GM23338 (cell line): ENCODE results near the gene ANKFN1. TPM values are rescaled to one million over a fixed set of nuclear protein-coding genes. Genes with fewer than 3 reads are reported as not detected.

ENCODE experiments used
- ATAC-seq: fragments of 200-7000 bp; cut with Tn5 transposase; 3 replicates; pipeline ENCODE4 v1.9.1; 2020
- DNase-seq: peaks from one replicate; pipeline ENCODE4 v3.0.0-alpha.2; 2015; ENCODE audit warnings: low spot score
- H2AFZ ChIP-seq: fragments of 200-600 bp; sonication (generic); 2 replicates; pipeline ENCODE4 v1.8.0; 2016; ENCODE audit warnings: antibody characterized with exemption, mild to moderate bottlenecking, moderate library complexity
- H3F3A ChIP-seq: fragments of 200-600 bp; sonication (generic); replicated peaks from 2 replicates; pipeline ENCODE4 v1.8.0; 2017; ENCODE audit warnings: antibody characterized with exemption, mixed run types, low read depth
- H3K27ac ChIP-seq: fragments of 200-600 bp; sonication (generic); 2 replicates; pipeline ENCODE4 v1.6.1; 2016; ENCODE audit warnings: low read depth
- H3K27me3 ChIP-seq: fragments of 200-600 bp; sonication (generic); 2 replicates; pipeline ENCODE4 v1.8.0; 2016; ENCODE audit warnings: mild to moderate bottlenecking, mixed run types, moderate library complexity; ENCODE audit not compliant: insufficient read depth
- H3K36me3 ChIP-seq: fragments of 200-600 bp; sonication (generic); 2 replicates; pipeline ENCODE4 v1.8.0; 2016; ENCODE audit warnings: mild to moderate bottlenecking; ENCODE audit not compliant: insufficient read depth
- H3K4me1 ChIP-seq: fragments of 200-600 bp; sonication (generic); 2 replicates; pipeline ENCODE4 v1.8.0; 2016; ENCODE audit warnings: mild to moderate bottlenecking, moderate library complexity; ENCODE audit not compliant: insufficient read depth
- H3K4me2 ChIP-seq: fragments of 200-600 bp; sonication (generic); 2 replicates; pipeline ENCODE4 v1.7.1; 2017; ENCODE audit warnings: mixed run types
- H3K4me3 ChIP-seq: fragments of 200-600 bp; sonication (generic); 2 replicates; pipeline ENCODE4 v1.6.1; 2016; ENCODE audit warnings: mixed run types
- H3K79me2 ChIP-seq: fragments of 200-600 bp; sonication (generic); replicated peaks from 2 replicates; pipeline ENCODE4 v1.8.0; 2017; ENCODE audit warnings: mild to moderate bottlenecking; ENCODE audit not compliant: insufficient read depth
- H3K9me2 ChIP-seq: fragments of 200-600 bp; sonication (generic); 2 replicates; pipeline ENCODE4 v1.8.0; 2017; ENCODE audit not compliant: insufficient read depth
- H4K20me1 ChIP-seq: fragments of 200-600 bp; sonication (generic); replicated peaks from 2 replicates; pipeline ENCODE4 v1.8.0; 2017; ENCODE audit warnings: mild to moderate bottlenecking; ENCODE audit not compliant: insufficient read depth
- H3K27ac Mint-ChIP-seq: 2 replicates; pipeline ENCODE4 v1.8.0; 2020; ENCODE audit warnings: inconsistent platforms, mild to moderate bottlenecking, moderate library complexity, mixed read lengths
- H3K27me3 Mint-ChIP-seq: 3 replicates; pipeline ENCODE4 v1.8.0; 2022; ENCODE audit warnings: low read depth, mild to moderate bottlenecking, moderate library complexity, mixed read lengths, inconsistent platforms; ENCODE audit not compliant: insufficient read depth, poor library complexity
- H3K36me3 Mint-ChIP-seq: 3 replicates; pipeline ENCODE4 v1.8.0; 2021; ENCODE audit warnings: low read depth, mild to moderate bottlenecking, inconsistent platforms, moderate library complexity, mixed read lengths
- H3K4me1 Mint-ChIP-seq: 3 replicates; pipeline ENCODE4 v1.8.0; 2020; ENCODE audit warnings: mild to moderate bottlenecking, inconsistent platforms, mixed read lengths
- H3K4me3 Mint-ChIP-seq: 3 replicates; pipeline ENCODE4 v1.8.0; 2021; ENCODE audit warnings: moderate library complexity, mild to moderate bottlenecking, inconsistent platforms, mixed read lengths
- H3K9me3 Mint-ChIP-seq: 3 replicates; pipeline ENCODE4 v1.8.0; 2020; ENCODE audit warnings: moderate library complexity, mild to moderate bottlenecking, inconsistent platforms, mixed read lengths
- CREB1 ChIP-seq: fragments of 250-450 bp; sonication (Bioruptor Pico); IDR thresholded peaks from 2 replicates; pipeline ENCODE4 v1.5.0; 2020; ENCODE audit warnings: low read depth, mild to moderate bottlenecking, moderate library complexity
- EZH2phosphoT487 ChIP-seq: fragments of 200-600 bp; sonication (generic); IDR thresholded peaks from one replicate; pipeline ENCODE4 v1.8.1; 2018; ENCODE audit warnings: antibody characterized with exemption; ENCODE audit not compliant: unreplicated experiment
- NANOG ChIP-seq: IDR thresholded peaks from 2 replicates; pipeline ENCODE4 v1.6.1; 2016; ENCODE audit warnings: antibody characterized with exemption, borderline replicate concordance
- STAT1 ChIP-seq: IDR thresholded peaks from one replicate; pipeline ENCODE4 v1.6.1; 2016; ENCODE audit warnings: antibody characterized with exemption; ENCODE audit not compliant: unreplicated experiment
- ZNF114 ChIP-seq: fragments of 250-450 bp; sonication (Bioruptor Pico); IDR thresholded peaks from 2 replicates; pipeline ENCODE4 v1.5.0; 2020; ENCODE audit warnings: mild to moderate bottlenecking, moderate library complexity
- ZNF331 ChIP-seq: fragments of 250-450 bp; sonication (Bioruptor Pico); IDR thresholded peaks from 2 replicates; pipeline ENCODE4 v1.5.0; 2020; ENCODE audit warnings: low read depth, mild to moderate bottlenecking, moderate library complexity
- polyA plus RNA-seq: library from polyadenylated mRNA; unstranded; fragments of >200 nt; fragmentation: Nextera tagmentation; extraction: Ambion mirVana; gene quantifications from 2 replicates; pipeline ENCODE4 v1.2.1, GENCODE V29; 2016
- total RNA-seq: library from RNA; depleted of rRNA; stranded (reverse); fragments of >200 nt; shearing (Covaris generic); gene quantifications from 2 replicates; pipeline ENCODE4 v1.2.3, GENCODE V29; 2014
- TF ChIP-seq, protein P1 (sequence below): IDR thresholded peaks from one replicate; pipeline ENCODE4 v1.6.1; 2018; ENCODE audit warnings: antibody characterized with exemption; ENCODE audit not compliant: unreplicated experiment
- TF ChIP-seq, protein P2 (sequence below), 2 experiments: fragments of 200-600 bp in 1 of 2; sonication (generic) in 1 of 2; conservative IDR thresholded peaks; 2 replicates each; pipeline versions ENCODE4 v1.5.1 to v1.6.1; 2016 to 2017; ENCODE audit warnings: antibody characterized with exemption in 2 of 2, low read depth in 2 of 2, mild to moderate bottlenecking in 2 of 2, moderate library complexity in 1 of 2
- TF ChIP-seq, protein P3 (sequence below): IDR thresholded peaks from 2 replicates; pipeline ENCODE4 v1.6.1; 2016; ENCODE audit warnings: antibody characterized with exemption

ANKFN1 gene
- total and polyA plus RNA-seq, 2 experiments from 2014 or later, result not detected

DNA sequence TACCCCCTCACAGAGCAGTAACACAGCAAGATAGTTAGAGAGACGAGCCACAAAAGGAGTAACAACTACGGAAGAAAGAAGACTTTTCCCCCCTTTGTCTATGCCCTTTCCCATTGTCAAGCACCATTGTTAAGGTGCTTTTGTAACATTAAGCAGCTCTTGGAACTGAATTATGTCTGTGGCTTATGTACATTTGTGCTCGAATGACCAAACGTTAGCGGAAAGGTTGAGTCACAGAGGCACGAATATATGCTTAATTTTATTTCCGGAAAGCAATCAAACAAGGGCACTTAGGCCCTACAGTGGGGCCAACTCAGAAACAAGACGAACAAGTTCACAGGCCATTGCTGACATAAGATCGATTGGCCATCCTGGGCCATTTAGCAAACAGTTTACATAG, 109.5 kb downstream of the ANKFN1 start (continued):
- TF ChIP-seq, protein P1, sequence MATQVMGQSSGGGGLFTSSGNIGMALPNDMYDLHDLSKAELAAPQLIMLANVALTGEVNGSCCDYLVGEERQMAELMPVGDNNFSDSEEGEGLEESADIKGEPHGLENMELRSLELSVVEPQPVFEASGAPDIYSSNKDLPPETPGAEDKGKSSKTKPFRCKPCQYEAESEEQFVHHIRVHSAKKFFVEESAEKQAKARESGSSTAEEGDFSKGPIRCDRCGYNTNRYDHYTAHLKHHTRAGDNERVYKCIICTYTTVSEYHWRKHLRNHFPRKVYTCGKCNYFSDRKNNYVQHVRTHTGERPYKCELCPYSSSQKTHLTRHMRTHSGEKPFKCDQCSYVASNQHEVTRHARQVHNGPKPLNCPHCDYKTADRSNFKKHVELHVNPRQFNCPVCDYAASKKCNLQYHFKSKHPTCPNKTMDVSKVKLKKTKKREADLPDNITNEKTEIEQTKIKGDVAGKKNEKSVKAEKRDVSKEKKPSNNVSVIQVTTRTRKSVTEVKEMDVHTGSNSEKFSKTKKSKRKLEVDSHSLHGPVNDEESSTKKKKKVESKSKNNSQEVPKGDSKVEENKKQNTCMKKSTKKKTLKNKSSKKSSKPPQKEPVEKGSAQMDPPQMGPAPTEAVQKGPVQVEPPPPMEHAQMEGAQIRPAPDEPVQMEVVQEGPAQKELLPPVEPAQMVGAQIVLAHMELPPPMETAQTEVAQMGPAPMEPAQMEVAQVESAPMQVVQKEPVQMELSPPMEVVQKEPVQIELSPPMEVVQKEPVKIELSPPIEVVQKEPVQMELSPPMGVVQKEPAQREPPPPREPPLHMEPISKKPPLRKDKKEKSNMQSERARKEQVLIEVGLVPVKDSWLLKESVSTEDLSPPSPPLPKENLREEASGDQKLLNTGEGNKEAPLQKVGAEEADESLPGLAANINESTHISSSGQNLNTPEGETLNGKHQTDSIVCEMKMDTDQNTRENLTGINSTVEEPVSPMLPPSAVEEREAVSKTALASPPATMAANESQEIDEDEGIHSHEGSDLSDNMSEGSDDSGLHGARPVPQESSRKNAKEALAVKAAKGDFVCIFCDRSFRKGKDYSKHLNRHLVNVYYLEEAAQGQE, result no peak
- TF ChIP-seq ZNF331 (CRISPR knock-in tag) (no peak), CREB1 (CRISPR knock-in tag) (no peak)
- TF ChIP-seq, protein P2, sequence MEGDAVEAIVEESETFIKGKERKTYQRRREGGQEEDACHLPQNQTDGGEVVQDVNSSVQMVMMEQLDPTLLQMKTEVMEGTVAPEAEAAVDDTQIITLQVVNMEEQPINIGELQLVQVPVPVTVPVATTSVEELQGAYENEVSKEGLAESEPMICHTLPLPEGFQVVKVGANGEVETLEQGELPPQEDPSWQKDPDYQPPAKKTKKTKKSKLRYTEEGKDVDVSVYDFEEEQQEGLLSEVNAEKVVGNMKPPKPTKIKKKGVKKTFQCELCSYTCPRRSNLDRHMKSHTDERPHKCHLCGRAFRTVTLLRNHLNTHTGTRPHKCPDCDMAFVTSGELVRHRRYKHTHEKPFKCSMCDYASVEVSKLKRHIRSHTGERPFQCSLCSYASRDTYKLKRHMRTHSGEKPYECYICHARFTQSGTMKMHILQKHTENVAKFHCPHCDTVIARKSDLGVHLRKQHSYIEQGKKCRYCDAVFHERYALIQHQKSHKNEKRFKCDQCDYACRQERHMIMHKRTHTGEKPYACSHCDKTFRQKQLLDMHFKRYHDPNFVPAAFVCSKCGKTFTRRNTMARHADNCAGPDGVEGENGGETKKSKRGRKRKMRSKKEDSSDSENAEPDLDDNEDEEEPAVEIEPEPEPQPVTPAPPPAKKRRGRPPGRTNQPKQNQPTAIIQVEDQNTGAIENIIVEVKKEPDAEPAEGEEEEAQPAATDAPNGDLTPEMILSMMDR (conservative IDR thresholded peaks at IDR 0.05; ENCODE audit: low read depth in 2 of 2), result no peak

DNA sequence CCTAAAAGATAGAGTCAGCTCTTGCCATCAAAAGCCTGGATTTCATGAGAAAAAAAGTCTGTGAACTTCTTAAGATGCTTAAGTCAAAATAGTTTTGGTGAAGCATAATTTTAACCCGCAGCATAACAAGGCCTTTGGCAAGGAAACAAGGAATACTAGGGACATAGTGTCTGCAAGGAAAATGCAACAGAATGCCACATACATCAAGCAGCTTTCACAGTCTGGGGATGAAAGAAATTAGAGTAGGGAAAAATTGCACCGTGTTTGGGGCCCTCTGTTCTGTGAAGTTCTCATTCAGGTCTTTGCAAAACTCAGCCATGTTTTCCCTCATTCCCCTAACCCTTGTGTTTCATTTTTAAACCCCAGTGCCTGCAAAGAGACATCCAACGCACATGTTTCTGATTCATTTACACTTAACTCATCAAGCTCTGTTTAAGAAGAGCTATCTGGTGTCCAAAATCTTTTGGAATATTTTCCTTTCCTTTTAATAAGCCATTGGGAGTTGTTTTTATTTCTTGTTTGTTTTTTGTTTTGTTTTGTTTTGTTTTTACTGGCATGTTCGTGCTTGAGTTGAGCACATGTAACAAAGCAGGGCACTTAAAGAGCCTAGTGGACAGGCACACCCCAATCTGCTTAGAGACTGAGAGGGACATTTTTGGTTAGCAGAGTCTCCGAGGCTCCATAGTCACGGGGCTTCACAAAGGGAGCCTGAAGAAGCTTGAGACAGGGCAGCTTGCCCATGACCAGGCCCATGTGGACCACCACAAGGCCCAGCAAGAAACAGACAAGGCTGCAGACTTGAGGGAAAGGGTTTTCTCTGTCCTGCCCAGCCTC, 116.5 kb downstream of the ANKFN1 start:
- Mint-ChIP-seq H3K27me3 (no peaks in the 10 kb centered on the region), H3K4me1 (no peaks in the 10 kb centered on the region), H3K4me3 (no peak overlapping the region), H3K36me3 (no peaks in the 10 kb centered on the region), H3K27ac (peak overlapping the region; percentile 23; the same call in 1 of the 2 replicates), H3K9me3 (no peaks in the 10 kb centered on the region; the same call in 2 of the 3 replicates)
- Histone ChIP-seq H3K27ac (no peak overlapping the region), H2AFZ (0 out of 2 replicates have a peak overlapping the region, but pooled peaks have one; percentile 4), H3F3A (no peaks in the 10 kb centered on the region), H3K4me3 (no peak overlapping the region), H3K79me2 (no peaks in the 10 kb centered on the region), H4K20me1 (no peaks in the 10 kb centered on the region), H3K4me1 (no peaks in the 10 kb centered on the region), H3K27me3 (no peaks in the 10 kb centered on the region), H3K9me2 (peaks cover 5% of the 10 kb centered on the region; the same call in 1 of the 2 replicates), H3K4me2 (no peak overlapping the region), H3K36me3 (no peaks in the 10 kb centered on the region)
- TF ChIP-seq, protein P3, sequence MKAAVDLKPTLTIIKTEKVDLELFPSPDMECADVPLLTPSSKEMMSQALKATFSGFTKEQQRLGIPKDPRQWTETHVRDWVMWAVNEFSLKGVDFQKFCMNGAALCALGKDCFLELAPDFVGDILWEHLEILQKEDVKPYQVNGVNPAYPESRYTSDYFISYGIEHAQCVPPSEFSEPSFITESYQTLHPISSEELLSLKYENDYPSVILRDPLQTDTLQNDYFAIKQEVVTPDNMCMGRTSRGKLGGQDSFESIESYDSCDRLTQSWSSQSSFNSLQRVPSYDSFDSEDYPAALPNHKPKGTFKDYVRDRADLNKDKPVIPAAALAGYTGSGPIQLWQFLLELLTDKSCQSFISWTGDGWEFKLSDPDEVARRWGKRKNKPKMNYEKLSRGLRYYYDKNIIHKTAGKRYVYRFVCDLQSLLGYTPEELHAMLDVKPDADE, result no peak
- TF ChIP-seq ZNF114 (CRISPR knock-in tag) (no peak), ZNF331 (CRISPR knock-in tag) (no peak), EZH2phosphoT487 (no peak), STAT1 (no peak), NANOG (no peak)
- DNase-seq, result no peak
- no peak for ATAC-seq
